ENCODE results near the gene RLIM. TPM values are rescaled to one million over a fixed set of nuclear protein-coding genes. Genes with fewer than 3 reads are reported as not detected.

Gene RLIM
- polyA plus RNA-seq, 1 experiment: 8.9 TPM

GRCh38 chrX:74593593-74593992, 20.8 kb downstream of the RLIM start:
- no peak for TF ChIP-seq CTCF (IDR thresholded peaks at IDR 0.05; ENCODE audit: insufficient read depth, low read depth, low read length)
- DNase-seq (ENCODE audit: low read depth): no peak
- H3K36me3 ChIP-seq (ENCODE audit: control insufficient read depth, insufficient read depth, low read length): peaks cover 3% of the 10 kb centered on the region
- ChIA-PET POLR2A (no interaction called here), CTCF (interaction anchor here (0.6 kb wide), 1 partner anchor 1002 kb away, joined by 3 read pairs; no protein-coding TSS in a partner anchor)
- H3K4me3 ChIP-seq (ENCODE audit: low read depth, low read length): no peak overlapping the region
- no peaks in the 10 kb centered on the region for H3K27me3 ChIP-seq (ENCODE audit: control insufficient read depth, insufficient read depth, low read length)

- TF ChIP-seq CTCF (IDR thresholded peaks at IDR 0.05; ENCODE audit: insufficient read depth, low read depth, low read length): no peak
- DNase-seq (ENCODE audit: low read depth): no peak
- Histone ChIP-seq H3K36me3 (ENCODE audit: control insufficient read depth, insufficient read depth, low read length) (no peaks in the 10 kb centered on the region), H3K27me3 (ENCODE audit: control insufficient read depth, insufficient read depth, low read length) (no peaks in the 10 kb centered on the region), H3K4me3 (ENCODE audit: low read depth, low read length) (no peak overlapping the region)
- POLR2A ChIA-PET: no interaction called here
- CTCF ChIA-PET: no interaction called here
Measured at GRCh38 chrX:74585766-74586165, 28.7 kb downstream of the RLIM start.

- ChIA-PET CTCF (no interaction called here), POLR2A (no interaction called here)
- Histone ChIP-seq H3K36me3 (ENCODE audit: control insufficient read depth, insufficient read depth, low read length) (no peaks in the 10 kb centered on the region), H3K27me3 (ENCODE audit: control insufficient read depth, insufficient read depth, low read length) (no peaks in the 10 kb centered on the region), H3K4me3 (ENCODE audit: low read depth, low read length) (no peak overlapping the region)
- DNase-seq (ENCODE audit: low read depth): peak; percentile 18
- no peak for TF ChIP-seq CTCF (IDR thresholded peaks at IDR 0.05; ENCODE audit: insufficient read depth, low read depth, low read length)
Measured at GRCh38 chrX:74579597-74580198, 34.7 kb downstream of the RLIM start.

- Histone ChIP-seq H3K4me3 (ENCODE audit: low read depth, low read length) (no peak overlapping the region), H3K27me3 (ENCODE audit: control insufficient read depth, insufficient read depth, low read length) (no peaks in the 10 kb centered on the region), H3K36me3 (ENCODE audit: control insufficient read depth, insufficient read depth, low read length) (no peaks in the 10 kb centered on the region)
- POLR2A ChIA-PET: no interaction called here
- DNase-seq (ENCODE audit: low read depth): no peak
- TF ChIP-seq CTCF (IDR thresholded peaks at IDR 0.05; ENCODE audit: insufficient read depth, low read depth, low read length): no peak
- CTCF ChIA-PET: no interaction called here
Measured at GRCh38 chrX:74578137-74578536, 36.3 kb downstream of the RLIM start.

GRCh38 chrX:74557378-74557777, 57.0 kb downstream of the RLIM start:
- no peak overlapping the region for H3K4me3 ChIP-seq (ENCODE audit: low read depth, low read length)
- ChIA-PET CTCF (no interaction called here), POLR2A (no interaction called here)

More at GRCh38 chrX:74557378-74557777, 57.0 kb downstream of the RLIM start:
- no peak for DNase-seq (ENCODE audit: low read depth)
- H3K36me3 ChIP-seq (ENCODE audit: control insufficient read depth, insufficient read depth, low read length): no peaks in the 10 kb centered on the region
- no peaks in the 10 kb centered on the region for H3K27me3 ChIP-seq (ENCODE audit: control insufficient read depth, insufficient read depth, low read length)
- TF ChIP-seq CTCF (IDR thresholded peaks at IDR 0.05; ENCODE audit: insufficient read depth, low read depth, low read length): no peak
